OCI-LY3 (cell line): ENCODE data around the gene MYZAP.

Experiments
- H2AFZ ChIP-seq: fragments of 200-600, 300-600 bp; shearing (Covaris generic); 2 replicates; pipeline ENCODE4 v1.6.0; 2014; ENCODE audit warnings: antibody characterized with exemption, low read depth, low read length
- H3K27ac ChIP-seq: fragments of 200-600, 300-600 bp; sonication (generic); 2 replicates; pipeline ENCODE4 v1.5.1; 2014; ENCODE audit warnings: mild to moderate bottlenecking, low read length, moderate library complexity, mixed read lengths
- H3K27me3 ChIP-seq: fragments of 200-600, 300-600 bp; sonication (generic); 2 replicates; pipeline ENCODE4 v1.6.1; 2014; ENCODE audit warnings: low read depth, low read length, mixed read lengths
- H3K36me3 ChIP-seq: fragments of 200-600, 300-600 bp; sonication (generic); replicated peaks from 2 replicates; pipeline ENCODE3; 2014; ENCODE audit warnings: low read depth, low read length, mixed read lengths
- H3K4me1 ChIP-seq: fragments of 300-600, 200-600 bp; sonication (generic); 2 replicates; pipeline ENCODE4 v1.6.1; 2014; ENCODE audit warnings: low read length, mixed read lengths
- H3K4me2 ChIP-seq: fragments of 200-600, 300-600 bp; sonication (generic); 2 replicates; pipeline ENCODE4 v1.6.1; 2014; ENCODE audit warnings: low read length, mixed read lengths
- H3K4me3 ChIP-seq: fragments of 300-600, 200-600 bp; sonication (generic); 2 replicates; pipeline ENCODE4 v1.5.1; 2014; ENCODE audit warnings: antibody characterized with exemption, mild to moderate bottlenecking, low read length, moderate library complexity
- H3K79me2 ChIP-seq: fragments of 300-600, 200-600 bp; shearing (Covaris generic); 2 replicates; pipeline ENCODE4 v1.6.1; 2014; ENCODE audit warnings: mild to moderate bottlenecking, low read length, mixed read lengths
- H3K9ac ChIP-seq: fragments of 300-600, 200-600 bp; shearing (Covaris generic); 2 replicates; pipeline ENCODE4 v1.6.0; 2014; ENCODE audit warnings: mild to moderate bottlenecking, low read length, moderate library complexity
- H3K9me3 ChIP-seq: fragments of 200-600, 300-600 bp; shearing (Covaris generic); 2 replicates; pipeline ENCODE4 v1.6.1; 2014; ENCODE audit warnings: low read length, mixed read lengths; ENCODE audit not compliant: insufficient read depth
- H4K20me1 ChIP-seq: fragments of 200-600, 300-600 bp; sonication (generic); 2 replicates; pipeline ENCODE4 v1.6.1; 2016; ENCODE audit warnings: low read length, mixed read lengths; ENCODE audit not compliant: insufficient read depth
- CTCF ChIP-seq: fragments of 200-600, 300-600 bp; sonication (generic); IDR thresholded peaks from 2 replicates; pipeline ENCODE4 v1.5.1; 2014; ENCODE audit warnings: antibody characterized with exemption, low read length, low read depth
- EZH2phosphoT487 ChIP-seq: fragments of 200-600 bp; shearing (Covaris generic); IDR thresholded peaks from 2 replicates; pipeline ENCODE4 v1.6.1; 2018; ENCODE audit warnings: antibody characterized with exemption, mixed run types, low read depth

MYZAP gene

GRCh38 chr15:57703387-57703786, 111.7 kb downstream of the MYZAP start:
- Histone ChIP-seq H3K4me3 (no peak overlapping the region), H3K9ac (no peak overlapping the region), H3K79me2 (peaks cover 21% of the 10 kb centered on the region), H3K9me3 (no peaks in the 10 kb centered on the region), H3K36me3 (peaks cover 3% of the 10 kb centered on the region), H2AFZ (no peak overlapping the region; the same call in 1 of the 2 replicates), H3K27me3 (no peaks in the 10 kb centered on the region), H3K27ac (no peak overlapping the region), H3K4me2 (no peak overlapping the region), H3K4me1 (peaks cover 16% of the 10 kb centered on the region), H4K20me1 (peaks cover 6% of the 10 kb centered on the region; the same call in 1 of the 2 replicates)
- TF ChIP-seq CTCF (no peak), EZH2phosphoT487 (no peak)

- H3K9me3 ChIP-seq, result no peaks in the 10 kb centered on the region
- TF ChIP-seq CTCF (no peak), EZH2phosphoT487 (no peak)
- peaks cover 32% of the 10 kb centered on the region for H3K79me2 ChIP-seq
- no peak overlapping the region for H3K9ac ChIP-seq
- H2AFZ ChIP-seq, result no peak overlapping the region
- H3K4me2 ChIP-seq, result no peak overlapping the region
- H3K27ac ChIP-seq, result no peak overlapping the region
- H3K36me3 ChIP-seq, result peaks cover 7% of the 10 kb centered on the region
- H3K27me3 ChIP-seq, result no peaks in the 10 kb centered on the region
- H3K4me1 ChIP-seq, result peaks cover 17% of the 10 kb centered on the region
- H4K20me1 ChIP-seq, result peaks cover 6% of the 10 kb centered on the region; the same call in 1 of the 2 replicates
- no peak overlapping the region for H3K4me3 ChIP-seq
Measured at GRCh38 chr15:57704441-57704840, 112.7 kb downstream of the MYZAP start.

- TF ChIP-seq EZH2phosphoT487 (no peak), CTCF (no peak)
- Histone ChIP-seq H3K27me3 (no peaks in the 10 kb centered on the region), H3K9ac (peak overlapping the region; percentile 94), H3K27ac (peak overlapping the region; percentile 59), H4K20me1 (peaks cover 6% of the 10 kb centered on the region; the same call in 1 of the 2 replicates), H3K79me2 (peaks cover 46% of the 10 kb centered on the region), H3K36me3 (peaks cover 21% of the 10 kb centered on the region), H3K4me2 (peak overlapping the region; percentile 83), H3K9me3 (no peaks in the 10 kb centered on the region), H3K4me3 (peak overlapping the region; percentile 90), H2AFZ (peak overlapping the region; percentile 84), H3K4me1 (peaks cover 17% of the 10 kb centered on the region)
Measured at GRCh38 chr15:57705746-57706404, 114.2 kb downstream of the MYZAP start.

GRCh38 chr15:57706405-57707209, 114.9 kb downstream of the MYZAP start, which contains the start of gene POLR2M:
Gene POLR2M (plus strand): TSS chr15:57706714. CDS start chr15:57706843, 129 bp downstream.
- TF ChIP-seq CTCF (no peak), EZH2phosphoT487 (no peak)
- H3K27me3 ChIP-seq, result no peaks in the 10 kb centered on the region
- H3K4me3 ChIP-seq, result peak within 1 kb of the TSS; percentile 90
- peaks cover 51% of the 10 kb centered on the region for H3K79me2 ChIP-seq
- H3K4me1 ChIP-seq, result peaks cover 17% of the 10 kb centered on the region
- peak within 1 kb of the TSS; percentile 59 for H3K27ac ChIP-seq
- no peaks in the 10 kb centered on the region for H3K9me3 ChIP-seq
- H3K4me2 ChIP-seq, result peak within 1 kb of the TSS; percentile 90
- H3K36me3 ChIP-seq, result peaks cover 28% of the 10 kb centered on the region
- peak within 1 kb of the TSS; percentile 84 for H2AFZ ChIP-seq
- peak within 1 kb of the TSS; percentile 94 for H3K9ac ChIP-seq
- peaks cover 6% of the 10 kb centered on the region; the same call in 1 of the 2 replicates for H4K20me1 ChIP-seq
